ENCODE results near the gene LRCH3.

DNA sequence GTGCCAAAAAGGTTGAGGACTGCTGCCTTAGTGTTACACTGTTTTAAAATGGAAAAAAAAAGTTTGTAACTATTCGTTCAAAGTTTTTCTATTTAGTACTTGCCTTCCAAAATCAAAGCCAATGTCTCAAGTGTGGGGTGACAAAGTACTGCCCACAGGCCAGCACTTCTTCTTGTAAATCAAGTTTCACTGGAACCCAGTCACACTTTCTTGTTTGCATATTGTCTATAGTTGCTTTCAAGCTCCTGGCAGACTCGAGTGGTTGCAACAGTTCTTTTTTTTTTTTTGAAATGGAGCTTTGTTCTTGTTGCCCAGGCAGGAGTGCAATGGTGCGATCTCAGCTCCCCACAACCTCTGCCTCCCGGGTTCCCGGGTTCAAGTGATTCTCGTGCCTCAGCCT is 83.6 kb downstream of the LRCH3 start:
- no peak for TF ChIP-seq HDAC2 (IDR thresholded peaks at IDR 0.05)
- no peak for TF ChIP-seq ZNF561 (CRISPR knock-in tag; conservative IDR thresholded peaks at IDR 0.05)
